Nephron (organoid): ENCODE data around the gene COL18A1.

Experiments
- H3K27ac Mint-ChIP-seq, 3 experiments: 2 replicates each; pipeline ENCODE4 v1.8.0; 2020; ENCODE audit warnings: mixed read lengths in 3 of 3, mild to moderate bottlenecking in 2 of 3, moderate library complexity in 1 of 3
- H3K27me3 Mint-ChIP-seq: 2 replicates; pipeline ENCODE4 v1.8.0; 2021; ENCODE audit warnings: low read depth, mild to moderate bottlenecking, moderate library complexity, mixed read lengths
- H3K36me3 Mint-ChIP-seq: 2 replicates; pipeline ENCODE4 v1.8.0; 2020; ENCODE audit warnings: low read depth, mixed read lengths
- H3K4me1 Mint-ChIP-seq: 2 replicates; pipeline ENCODE4 v1.8.0; 2020; ENCODE audit warnings: mixed read lengths
- H3K4me3 Mint-ChIP-seq, 3 experiments: 2 replicates each; pipeline ENCODE4 v1.8.0; 2020; ENCODE audit warnings: mild to moderate bottlenecking in 3 of 3, mixed read lengths in 3 of 3, moderate library complexity in 2 of 3
- H3K9me3 Mint-ChIP-seq: 2 replicates; pipeline ENCODE4 v1.8.0; 2020; ENCODE audit warnings: mixed read lengths
- CTCF ChIP-seq, 3 experiments: fragments of 200-600 bp; sonication (generic); IDR thresholded peaks; one replicate each; pipeline ENCODE4 v1.5.0; 2021; ENCODE audit warnings: antibody characterized with exemption in 3 of 3; ENCODE audit not compliant: unreplicated experiment in 3 of 3

COL18A1 gene

GRCh38 chr21:45383111-45383614 lies 21.8 kb upstream of the COL18A1 start:
- peaks cover 6% of the 10 kb centered on the region for H3K9me3 Mint-ChIP-seq
- TF ChIP-seq CTCF (IDR thresholded peaks at IDR 0.05; ENCODE audit: unreplicated experiment in 3 of 3), result no peak

GRCh38 chr21:45383615-45384201 lies 21.3 kb upstream of the COL18A1 start:
- Mint-ChIP-seq H3K27ac (no peak overlapping the region), H3K36me3 (no peaks in the 10 kb centered on the region), H3K9me3 (peaks cover 6% of the 10 kb centered on the region), H3K27me3 (peaks cover 5% of the 10 kb centered on the region), H3K4me3 (no peak overlapping the region), H3K4me1 (peaks cover 24% of the 10 kb centered on the region)
- no peak for TF ChIP-seq CTCF (IDR thresholded peaks at IDR 0.05; ENCODE audit: unreplicated experiment in 3 of 3)

More at GRCh38 chr21:45383111-45383614, 21.8 kb upstream of the COL18A1 start:
- H3K27me3 Mint-ChIP-seq, result peaks cover 5% of the 10 kb centered on the region
- no peak overlapping the region for H3K4me3 Mint-ChIP-seq
- no peak overlapping the region for H3K27ac Mint-ChIP-seq
- H3K36me3 Mint-ChIP-seq, result no peaks in the 10 kb centered on the region
- peaks cover 26% of the 10 kb centered on the region for H3K4me1 Mint-ChIP-seq

- peak overlapping the region in 1 of 3 experiments; percentile 80 for H3K27ac Mint-ChIP-seq
- TF ChIP-seq CTCF (IDR thresholded peaks at IDR 0.05; ENCODE audit: unreplicated experiment in 3 of 3), result no peak
- H3K9me3 Mint-ChIP-seq, result peaks cover 3% of the 10 kb centered on the region
- no peaks in the 10 kb centered on the region for H3K36me3 Mint-ChIP-seq
- peaks cover 5% of the 10 kb centered on the region for H3K27me3 Mint-ChIP-seq
- no peak overlapping the region for H3K4me3 Mint-ChIP-seq
- peaks cover 24% of the 10 kb centered on the region for H3K4me1 Mint-ChIP-seq
These were observed 20.1 kb upstream of the COL18A1 start for GRCh38 chr21:45384656-45385548.

- peaks cover 24% of the 10 kb centered on the region for H3K4me1 Mint-ChIP-seq
- H3K27ac Mint-ChIP-seq, result no peak overlapping the region
- peaks cover 1% of the 10 kb centered on the region for H3K9me3 Mint-ChIP-seq
- peaks cover 4% of the 10 kb centered on the region for H3K27me3 Mint-ChIP-seq
- H3K36me3 Mint-ChIP-seq, result no peaks in the 10 kb centered on the region
- no peak overlapping the region for H3K4me3 Mint-ChIP-seq
- no peak for TF ChIP-seq CTCF (IDR thresholded peaks at IDR 0.05; ENCODE audit: unreplicated experiment in 3 of 3)
These were observed 19.4 kb upstream of the COL18A1 start for GRCh38 chr21:45385549-45386050.

- H3K4me3 Mint-ChIP-seq, result no peak overlapping the region
- peak overlapping the region in 2 of 3 experiments; percentile 52 to 77 for H3K27ac Mint-ChIP-seq
- no peak for TF ChIP-seq CTCF (IDR thresholded peaks at IDR 0.05; ENCODE audit: unreplicated experiment in 3 of 3)
- H3K4me1 Mint-ChIP-seq, result peaks cover 24% of the 10 kb centered on the region
- no peaks in the 10 kb centered on the region for H3K9me3 Mint-ChIP-seq
- H3K36me3 Mint-ChIP-seq, result no peaks in the 10 kb centered on the region
- no peaks in the 10 kb centered on the region for H3K27me3 Mint-ChIP-seq
These were observed 18.6 kb upstream of the COL18A1 start for GRCh38 chr21:45386336-45386727.
